Uterus (tissue), 4 donors: ENCODE data around the gene LRP8. TPM values are rescaled to one million over a fixed set of nuclear protein-coding genes. Genes with fewer than 3 reads are reported as not detected.

Experiments
- DNase-seq, 2 donors: peaks; one replicate each; pipeline ENCODE4 v3.0.0-alpha.2; 2019 to 2020
- H3K27ac ChIP-seq, 2 donors: fragments of 200-600 bp; sonication (generic); 1 replicate in 1 of 2; 2 replicates in 1 of 2; pipeline ENCODE4 v1.5.1; 2016 to 2018
- H3K27me3 ChIP-seq, 2 donors: fragments of 200-600 bp; sonication (generic); one replicate each; pipeline ENCODE4 v1.5.1; 2018 to 2019; ENCODE audit warnings: control low read depth in 1 of 2
- H3K36me3 ChIP-seq, 2 donors: fragments of 200-600 bp; sonication (generic); one replicate each; pipeline ENCODE4 v1.5.1; 2019; ENCODE audit warnings: control low read depth in 1 of 2
- H3K4me1 ChIP-seq, 2 donors: fragments of 200-600 bp; sonication (generic); one replicate each; pipeline ENCODE4 v1.5.1; 2018 to 2019; ENCODE audit warnings: control low read depth in 1 of 2
- H3K4me3 ChIP-seq, 2 donors: fragments of 200-600 bp; sonication (generic); 1 replicate in 1 of 2; 2 replicates in 1 of 2; pipeline ENCODE4 v1.5.1; 2018 to 2019; ENCODE audit warnings: mild to moderate bottlenecking in 1 of 2
- H3K9me3 ChIP-seq, 2 donors: fragments of 200-600 bp; sonication (generic); one replicate each; pipeline ENCODE4 v1.5.1; 2019; ENCODE audit warnings: control low read depth in 1 of 2
- CTCF ChIP-seq, 4 experiments: fragments of 200-600 bp in 2 of 4; fragments of 450-650 bp in 2 of 4; sonication (generic) in 2 of 4; IDR thresholded peaks; one replicate each; pipeline ENCODE4 v1.5.1; 2016 to 2019; ENCODE audit warnings: antibody characterized with exemption in 4 of 4, mild to moderate bottlenecking in 2 of 4, moderate library complexity in 1 of 4
- POLR2A ChIP-seq, 2 donors: fragments of 450-650 bp; IDR thresholded peaks; one replicate each; pipeline ENCODE4 v1.6.1; 2016; ENCODE audit warnings: antibody characterized with exemption in 2 of 2, mild to moderate bottlenecking in 1 of 2, moderate library complexity in 1 of 2
- intact Hi-C: fragments of 100-400 bp; cut with DNase I; formaldehyde crosslinking; loops from one replicate; pipeline ENCODE4 v1.15.1; 2023; ENCODE audit warnings: low total_unique reads
- total RNA-seq, 4 donors: library from RNA; depleted of rRNA in 3 of 4; stranded (reverse); fragments of >200 nt in 3 of 4; gene quantifications; one replicate each; pipeline versions ENCODE4 v1.1.0 to v1.2.4, GENCODE V29; 2014 to 2023
- donor health status: DM: yes; HTN: yes; CAD: no.

Gene LRP8
- total RNA-seq, 4 donors from 2014 or later: 1.5 to 15.3 (median 8.5) TPM

- H3K36me3 ChIP-seq: no peaks in the 10 kb centered on the region
- TF ChIP-seq POLR2A (IDR thresholded peaks at IDR 0.05): no peak
- no peak for TF ChIP-seq CTCF (IDR thresholded peaks at IDR 0.05)
Measured at GRCh38 chr1:53310847-53311681, 16.8 kb downstream of the LRP8 start.

GRCh38 chr1:53309802-53310201 lies 18.1 kb downstream of the LRP8 start:
- H3K27ac ChIP-seq: no peak overlapping the region
- no peaks in the 10 kb centered on the region for H3K27me3 ChIP-seq
- TF ChIP-seq POLR2A (IDR thresholded peaks at IDR 0.05) (no peak), CTCF (IDR thresholded peaks at IDR 0.05) (no peak)
- no peaks in the 10 kb centered on the region for H3K9me3 ChIP-seq
- intact Hi-C loops: no loop called here
- no peak overlapping the region for H3K4me3 ChIP-seq
- no peak for DNase-seq
- H3K4me1 ChIP-seq: no peaks in the 10 kb centered on the region
- H3K36me3 ChIP-seq: no peaks in the 10 kb centered on the region

More at GRCh38 chr1:53310847-53311681, 16.8 kb downstream of the LRP8 start:
- H3K4me3 ChIP-seq: no peak overlapping the region
- intact Hi-C loops: no loop called here
- H3K9me3 ChIP-seq: no peaks in the 10 kb centered on the region
- no peaks in the 10 kb centered on the region for H3K4me1 ChIP-seq
- DNase-seq: no peak
- no peaks in the 10 kb centered on the region for H3K27me3 ChIP-seq
- H3K27ac ChIP-seq: no peak overlapping the region

GRCh38 chr1:53308506-53308905 lies 19.4 kb downstream of the LRP8 start:
- intact Hi-C loops: no loop called here
- no peak for TF ChIP-seq CTCF (IDR thresholded peaks at IDR 0.05)
- TF ChIP-seq POLR2A (IDR thresholded peaks at IDR 0.05): no peak
- no peaks in the 10 kb centered on the region for H3K36me3 ChIP-seq
- no peak overlapping the region for H3K27ac ChIP-seq
- H3K9me3 ChIP-seq: no peaks in the 10 kb centered on the region
- H3K4me3 ChIP-seq: no peak overlapping the region
- no peaks in the 10 kb centered on the region for H3K4me1 ChIP-seq
- no peak for DNase-seq
- no peaks in the 10 kb centered on the region for H3K27me3 ChIP-seq

GRCh38 chr1:53307037-53307436 lies 20.8 kb downstream of the LRP8 start:
- H3K27ac ChIP-seq: no peak overlapping the region
- intact Hi-C loops: no loop called here
- no peak overlapping the region for H3K4me3 ChIP-seq
- H3K9me3 ChIP-seq: no peaks in the 10 kb centered on the region
- DNase-seq: no peak
- H3K36me3 ChIP-seq: no peaks in the 10 kb centered on the region
- TF ChIP-seq POLR2A (IDR thresholded peaks at IDR 0.05): no peak
- no peak for TF ChIP-seq CTCF (IDR thresholded peaks at IDR 0.05)
- no peaks in the 10 kb centered on the region for H3K4me1 ChIP-seq
- no peaks in the 10 kb centered on the region for H3K27me3 ChIP-seq

- Histone ChIP-seq H3K27ac (no peak overlapping the region), H3K4me3 (no peak overlapping the region), H3K27me3 (no peaks in the 10 kb centered on the region), H3K9me3 (no peaks in the 10 kb centered on the region), H3K4me1 (no peaks in the 10 kb centered on the region), H3K36me3 (no peaks in the 10 kb centered on the region)
- intact Hi-C loops: no loop called here
- no peak for TF ChIP-seq POLR2A (IDR thresholded peaks at IDR 0.05)
- TF ChIP-seq CTCF (IDR thresholded peaks at IDR 0.05): no peak
- no peak for DNase-seq
Measured at GRCh38 chr1:53306168-53306567, 21.7 kb downstream of the LRP8 start.
